Right lobe of liver (tissue), 6 donors: ENCODE data around the gene TMEM8B. TPM values are rescaled to one million over a fixed set of nuclear protein-coding genes. Genes with fewer than 3 reads are reported as not detected.
A peak's percentile ranks its signal among the peaks of the same experiment; 100 is the strongest.

ENCODE experiments used
- ATAC-seq, 4 donors: fragments of 200-7000 bp; cut with Tn5 transposase; one replicate each; pipeline ENCODE4 v1.9.1; 2020; ENCODE audit warnings: mild to moderate bottlenecking in 4 of 4, moderate library complexity in 4 of 4
- DNase-seq, 3 donors: peaks; one replicate each; pipeline ENCODE4 v3.0.0-alpha.2; 2020
- H3K27ac ChIP-seq, 3 donors: fragments of 200-600 bp; one replicate each; pipeline ENCODE4 v1.8.0; 2022
- H3K27me3 ChIP-seq, 2 donors: fragments of 200-600 bp; one replicate each; pipeline ENCODE4 v1.8.0; 2022
- H3K36me3 ChIP-seq, 4 donors: fragments of 200-600 bp; sonication (generic) in 1 of 4; one replicate each; pipeline versions ENCODE4 v1.5.1 to v1.8.0; 2017 to 2022; ENCODE audit warnings: control low read depth in 1 of 4
- H3K4me1 ChIP-seq, 4 donors: fragments of 200-600 bp; sonication (generic) in 1 of 4; one replicate each; pipeline versions ENCODE4 v1.5.1 to v1.8.0; 2017 to 2022; ENCODE audit warnings: control low read depth in 1 of 4
- H3K4me3 ChIP-seq, 3 donors: fragments of 200-600 bp; one replicate each; pipeline ENCODE4 v1.8.0; 2022
- H3K9me3 ChIP-seq, 4 donors: fragments of 200-600 bp; sonication (generic) in 1 of 4; one replicate each; pipeline versions ENCODE4 v1.5.1 to v1.8.0; 2017 to 2022; ENCODE audit warnings: control low read depth in 1 of 4
- POLR2A ChIP-seq: fragments of 450-650 bp; IDR thresholded peaks from one replicate; pipeline ENCODE4 v1.6.1; 2017; ENCODE audit warnings: antibody characterized with exemption, mild to moderate bottlenecking
- WGBS: methylation state at CpG from one replicate; pipeline ENCODE4 v1.1.6; 2018; ENCODE audit warnings: low coverage, low lambda C conversion rate; ENCODE audit not compliant: insufficient coverage; ENCODE audit errors: missing lambda C conversion rate; 5-methylcytosine and 5-hydroxymethylcytosine counted together
- intact Hi-C, 2 donors: fragments of 100-400 bp; cut with DNase I; formaldehyde crosslinking; loops; one replicate each; pipeline versions ENCODE4 v1.11.2 to v1.14.1; 2022
- total RNA-seq, 6 experiments: library from RNA; depleted of rRNA in 2 of 6; stranded (reverse); fragments of >200 nt in 2 of 6; fragmentation: NEBNext Ultra II Directional in 3 of 6; extraction: Animal tissue kit (Norgen Biotek cat#: 25700) in 3 of 6; gene quantifications; one replicate each; pipeline versions ENCODE4 v1.1.0 to v1.2.4, GENCODE V29; 2016 to 2023
- TF ChIP-seq, protein P1 (sequence below), 4 donors: fragments of 200-600 bp in 3 of 4; fragments of 450-650 bp in 1 of 4; IDR thresholded peaks; one replicate each; pipeline versions ENCODE4 v1.5.1 to v1.8.0; 2016 to 2022; ENCODE audit warnings: antibody characterized with exemption in 4 of 4, mild to moderate bottlenecking in 2 of 4
- donor health status: DM: no; HTN: yes; CAD: no.
- donor health status: DM: no; HTN: no; CAD: no.
- donor health status: DM: no; HTN: no; CAD: no.
- donor health status: DM: no; HTN: yes; CAD: no.
- donor health status: DM: no; HTN: yes; CAD: no.

TMEM8B gene
- total RNA-seq, 6 experiments from 2014 or later, result 1.7 to 4.7 (median 3.5) TPM

DNA sequence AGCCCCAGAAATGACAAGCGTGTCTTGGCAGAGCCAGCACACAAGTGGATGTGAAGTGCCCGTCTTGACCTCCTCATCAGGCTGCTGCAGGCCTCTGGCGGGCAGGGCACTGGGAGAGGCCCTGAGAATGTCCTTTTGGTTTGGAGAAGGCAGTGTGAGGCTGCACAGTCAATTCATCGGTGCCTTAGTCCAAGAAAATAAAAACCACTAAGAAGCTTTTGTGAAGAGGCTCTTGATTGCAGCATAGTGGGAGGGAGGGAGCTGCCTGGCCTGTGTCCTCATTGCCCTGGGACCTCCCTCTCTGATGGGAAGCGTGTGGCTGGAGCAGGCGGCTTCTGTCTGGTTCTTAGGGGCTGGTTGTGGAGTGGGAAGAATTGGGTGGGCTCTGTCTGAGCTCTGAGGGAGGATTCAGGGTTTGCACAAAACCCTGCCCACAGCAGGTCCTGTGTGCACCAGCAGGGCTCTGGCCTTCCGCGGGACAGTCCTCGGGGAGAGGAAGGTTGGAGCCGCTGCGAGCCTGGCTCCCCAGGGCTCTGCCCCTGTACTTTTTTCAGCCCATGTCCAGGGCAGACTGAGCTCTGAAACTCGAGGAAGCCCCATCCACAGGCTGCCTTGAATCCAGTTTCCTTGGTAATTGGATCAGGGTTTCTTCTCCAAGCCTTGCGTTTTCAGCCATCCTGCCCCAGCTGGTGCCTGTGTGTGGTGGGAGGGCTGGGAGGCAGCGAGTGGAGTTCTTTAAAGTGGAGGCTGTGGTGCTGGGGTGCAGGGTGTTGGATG, 78.1 kb downstream of the TMEM8B start:
- DNase-seq, result no peak
- TF ChIP-seq, protein P1, sequence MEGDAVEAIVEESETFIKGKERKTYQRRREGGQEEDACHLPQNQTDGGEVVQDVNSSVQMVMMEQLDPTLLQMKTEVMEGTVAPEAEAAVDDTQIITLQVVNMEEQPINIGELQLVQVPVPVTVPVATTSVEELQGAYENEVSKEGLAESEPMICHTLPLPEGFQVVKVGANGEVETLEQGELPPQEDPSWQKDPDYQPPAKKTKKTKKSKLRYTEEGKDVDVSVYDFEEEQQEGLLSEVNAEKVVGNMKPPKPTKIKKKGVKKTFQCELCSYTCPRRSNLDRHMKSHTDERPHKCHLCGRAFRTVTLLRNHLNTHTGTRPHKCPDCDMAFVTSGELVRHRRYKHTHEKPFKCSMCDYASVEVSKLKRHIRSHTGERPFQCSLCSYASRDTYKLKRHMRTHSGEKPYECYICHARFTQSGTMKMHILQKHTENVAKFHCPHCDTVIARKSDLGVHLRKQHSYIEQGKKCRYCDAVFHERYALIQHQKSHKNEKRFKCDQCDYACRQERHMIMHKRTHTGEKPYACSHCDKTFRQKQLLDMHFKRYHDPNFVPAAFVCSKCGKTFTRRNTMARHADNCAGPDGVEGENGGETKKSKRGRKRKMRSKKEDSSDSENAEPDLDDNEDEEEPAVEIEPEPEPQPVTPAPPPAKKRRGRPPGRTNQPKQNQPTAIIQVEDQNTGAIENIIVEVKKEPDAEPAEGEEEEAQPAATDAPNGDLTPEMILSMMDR (IDR thresholded peaks at IDR 0.05), result no peak
- TF ChIP-seq POLR2A, result no peak
- intact Hi-C loops, result loop anchor here in 1 of 2 donors (5.0 kb wide), 1 partner anchor 35 kb away; no protein-coding TSS in a partner anchor
- H3K4me1 ChIP-seq, result peaks cover 0 to 52% (median 18%) of the 10 kb centered on the region in 4 donors
- no peaks in the 10 kb centered on the region for H3K36me3 ChIP-seq
- H3K4me3 ChIP-seq, result no peak overlapping the region
- WGBS, result 49% methylated on average over 6 of the region's 14 CpGs
- H3K27me3 ChIP-seq, result no peaks in the 10 kb centered on the region
- ATAC-seq, result peak in 2 of 4 donors; percentile 15 to 17
- H3K9me3 ChIP-seq, result no peaks in the 10 kb centered on the region
- H3K27ac ChIP-seq, result peak overlapping the region; percentile 53 to 69 (median 62)

DNA sequence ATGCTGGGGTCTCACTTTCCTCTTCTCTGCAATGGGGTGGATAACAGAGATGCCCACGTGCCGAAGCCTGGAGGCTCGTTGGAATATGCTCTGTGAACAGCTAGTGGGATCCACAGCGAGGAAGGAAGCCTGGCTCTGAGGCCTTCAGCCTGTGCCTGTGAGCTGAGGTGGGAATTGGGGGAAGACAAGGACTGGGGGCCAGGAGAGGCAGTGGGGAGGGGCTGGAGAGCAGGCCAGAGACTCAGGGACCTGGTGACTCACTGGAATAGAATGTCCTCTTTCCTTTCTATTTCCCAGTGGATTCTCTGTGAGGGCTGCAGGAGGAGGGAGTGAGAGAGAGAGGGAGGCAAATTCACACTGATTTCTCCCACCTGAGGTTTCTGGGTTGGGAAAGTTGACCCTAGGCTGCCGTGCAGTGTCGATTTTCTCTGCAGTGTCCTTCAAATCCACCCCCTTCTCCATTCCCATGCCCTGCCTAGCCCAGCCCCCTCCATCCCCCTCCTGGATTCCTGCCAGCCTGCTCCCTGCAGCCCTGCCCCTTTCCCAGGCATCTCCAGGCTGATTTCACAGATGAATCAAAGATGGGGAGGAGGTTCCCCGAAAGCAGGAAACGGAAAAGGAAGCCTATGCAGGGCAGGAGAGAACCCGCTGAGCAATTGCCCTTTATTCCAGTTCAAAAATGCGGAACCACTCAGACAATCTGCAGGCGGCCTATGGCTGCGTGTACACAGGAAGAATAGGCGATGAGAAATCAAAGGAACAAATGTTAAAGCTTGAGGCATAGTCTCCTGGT, 78.9 kb downstream of the TMEM8B start:
- H3K4me3 ChIP-seq, result no peak overlapping the region
- ATAC-seq (peak; percentile 12 to 63 (median 35)), DNase-seq (peak in 1 of 3 donors; percentile 63)
- peak overlapping the region; percentile 53 to 69 (median 62) for H3K27ac ChIP-seq
- intact Hi-C loops, result loop anchor here in 1 of 2 donors (5.0 kb wide), 1 partner anchor 34 kb away; no protein-coding TSS in a partner anchor
- no peaks in the 10 kb centered on the region for H3K9me3 ChIP-seq
- no peaks in the 10 kb centered on the region for H3K27me3 ChIP-seq
- H3K4me1 ChIP-seq, result peaks cover 0 to 55% (median 18%) of the 10 kb centered on the region in 4 donors
- no peak for TF ChIP-seq POLR2A
- TF ChIP-seq, protein P1 (IDR thresholded peaks at IDR 0.05), result no peak
- 27% methylated on average over 9 of the region's 13 CpGs for WGBS
- no peaks in the 10 kb centered on the region for H3K36me3 ChIP-seq

DNA sequence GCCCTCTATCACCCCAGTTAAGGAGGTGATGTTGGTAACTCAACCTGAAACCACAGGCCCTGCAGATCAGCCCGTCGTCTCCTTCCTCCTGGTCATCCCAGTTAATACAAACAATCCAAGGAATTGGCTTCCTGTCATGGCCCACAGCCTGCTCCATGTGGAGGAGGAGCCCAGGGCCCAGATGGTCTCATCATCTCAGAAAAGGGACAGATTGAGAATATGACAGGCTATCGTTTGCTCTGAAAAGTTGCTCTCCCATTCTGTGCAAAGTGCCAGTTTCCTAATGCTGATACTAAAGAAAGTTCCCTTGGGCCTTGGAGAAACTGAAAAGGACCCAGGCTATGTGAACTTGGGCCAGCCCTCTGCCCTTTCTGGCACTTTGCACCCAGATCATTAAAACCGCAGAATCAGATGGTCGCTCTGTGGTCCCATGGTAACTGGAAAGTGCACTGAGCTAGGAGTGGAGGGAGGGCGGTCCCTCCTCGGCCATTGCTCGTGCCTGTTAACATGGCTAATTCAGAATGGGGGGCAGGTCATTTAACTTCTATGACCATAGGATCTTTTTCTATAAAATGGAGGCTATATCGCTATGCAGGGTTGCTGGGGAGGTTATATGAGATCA, 79.6 kb downstream of the TMEM8B start:
- 75% methylated on average over 7 of the region's 9 CpGs for WGBS
- no peaks in the 10 kb centered on the region for H3K36me3 ChIP-seq
- peak overlapping the region; percentile 53 to 69 (median 62) for H3K27ac ChIP-seq
- DNase-seq, result no peak
- H3K4me1 ChIP-seq, result peaks cover 0 to 58% (median 18%) of the 10 kb centered on the region in 4 donors
- H3K4me3 ChIP-seq, result no peak overlapping the region
- no peak for ATAC-seq
- H3K9me3 ChIP-seq, result no peaks in the 10 kb centered on the region
- TF ChIP-seq POLR2A, result no peak
- TF ChIP-seq, protein P1 (IDR thresholded peaks at IDR 0.05), result no peak
- H3K27me3 ChIP-seq, result no peaks in the 10 kb centered on the region
- intact Hi-C loops, result loop anchor here in 1 of 2 donors (5.0 kb wide), 1 partner anchor 34 kb away; no protein-coding TSS in a partner anchor

- H3K9me3 ChIP-seq, result no peaks in the 10 kb centered on the region
- intact Hi-C loops, result loop anchor here in 1 of 2 donors (5.0 kb wide), 1 partner anchor 33 kb away; no protein-coding TSS in a partner anchor
- DNase-seq, result no peak
- no peaks in the 10 kb centered on the region for H3K27me3 ChIP-seq
- 76% methylated on average over 7 of the region's 11 CpGs for WGBS
- no peak for TF ChIP-seq POLR2A
- TF ChIP-seq, protein P1 (IDR thresholded peaks at IDR 0.05), result no peak
- H3K36me3 ChIP-seq, result no peaks in the 10 kb centered on the region
- H3K4me1 ChIP-seq, result peaks cover 0 to 59% (median 18%) of the 10 kb centered on the region in 4 donors
- H3K4me3 ChIP-seq, result peak within 1 kb of the TSS in 1 of 3 donors; percentile 1
- H3K27ac ChIP-seq, result peak within 1 kb of the TSS; percentile 53 to 69 (median 62)
- no peak for ATAC-seq
Measured at GRCh38 chr9:35909274-35909673, 80.2 kb downstream of the TMEM8B start, which contains the start of gene SPAAR. Gene SPAAR, plus strand, starts transcription at chr9:35909490. Its CDS starts 974 bp downstream, at chr9:35910464.
